ENCODE data around the gene BTF3. TPM values are rescaled to one million over a fixed set of nuclear protein-coding genes. Genes with fewer than 3 reads are reported as not detected.
"Not testable (repeated sequence)": the region's sequence is repeated elsewhere in the genome, so short reads cannot be mapped to it uniquely, and the experiment has no call there.

Gene BTF3
- total RNA-seq, 1 donor from 2014 or later: 456 TPM

DNA sequence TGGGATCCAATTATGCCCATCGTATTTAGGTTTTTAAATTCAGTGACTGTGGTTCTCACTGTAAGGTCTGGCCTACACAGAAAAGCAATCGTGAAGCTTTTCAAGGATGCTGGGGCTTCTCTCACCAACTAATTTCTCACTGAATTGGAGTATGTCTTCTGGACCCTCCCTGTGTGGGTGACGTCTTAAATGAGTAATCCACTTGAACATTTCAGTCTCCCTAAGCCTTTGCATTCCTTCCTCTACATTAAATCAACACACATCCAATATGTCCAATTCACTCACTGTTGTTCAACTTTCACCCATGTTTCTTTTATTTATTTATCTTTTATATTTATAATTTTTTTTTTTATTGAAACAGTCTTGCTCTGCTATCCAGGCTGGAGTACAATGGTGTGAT is 12.5 kb upstream of the BTF3 start:
- no peak for DNase-seq (ENCODE audit: extremely low read depth, low read depth, low spot score)

DNA sequence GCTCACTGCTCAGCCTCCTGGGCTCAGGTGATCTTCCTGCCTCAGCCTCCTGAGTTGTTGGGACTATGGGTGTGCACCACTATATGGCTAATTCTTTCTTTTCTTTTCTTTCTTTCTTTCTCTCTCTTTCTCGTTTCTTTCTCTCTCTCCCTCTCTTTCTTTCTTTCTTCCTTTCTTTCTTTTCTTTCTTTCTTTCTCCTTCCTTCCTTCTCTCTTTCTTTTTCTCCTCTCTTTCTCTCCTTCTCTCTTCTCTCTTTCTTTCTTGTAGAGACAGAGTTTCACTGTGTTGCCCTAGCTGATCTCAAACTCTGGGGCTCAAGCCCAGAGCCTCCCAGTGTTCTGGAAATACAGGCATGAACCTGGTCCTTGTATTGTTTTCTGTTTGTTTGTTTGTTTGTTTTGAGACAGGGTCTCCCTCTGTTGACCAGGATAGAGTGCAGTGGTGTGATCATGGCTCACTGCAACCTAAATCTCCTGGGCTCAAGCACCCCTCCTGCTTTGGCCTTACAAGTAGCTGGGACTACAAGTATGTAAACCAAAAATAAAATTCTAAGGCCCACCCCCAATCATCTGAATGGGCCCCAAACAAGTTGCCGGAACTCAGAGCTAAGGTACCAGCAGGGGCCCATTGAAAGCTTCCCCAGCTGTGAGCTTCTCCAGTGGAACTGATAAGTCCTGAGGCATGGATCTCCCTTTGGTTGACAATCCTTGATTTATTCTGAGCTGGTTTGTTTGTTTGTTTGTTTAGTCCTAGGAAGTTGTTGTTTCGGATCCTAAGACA is 11.9 kb upstream of the BTF3 start:
- no peak for DNase-seq (ENCODE audit: extremely low read depth, low read depth, low spot score)

DNA sequence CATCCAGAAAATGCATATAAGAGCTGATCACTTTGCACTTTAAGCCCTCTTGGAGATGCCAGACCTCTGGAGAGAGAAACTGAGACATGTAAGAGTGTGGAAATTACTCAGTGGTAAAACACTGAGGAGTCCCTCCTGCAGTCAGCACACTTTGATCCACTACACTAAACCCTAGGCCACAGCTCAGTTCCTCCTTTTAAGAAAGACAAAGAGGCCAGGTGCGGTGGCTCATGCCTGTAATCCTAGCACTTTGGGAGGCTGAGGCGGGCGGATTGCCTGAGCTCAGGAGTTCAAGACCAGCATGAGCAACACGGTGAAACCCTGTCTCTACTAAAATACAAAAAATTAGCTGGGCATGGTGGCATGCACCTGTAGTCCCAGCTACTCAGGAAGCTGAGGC is 11.0 kb upstream of the BTF3 start:
- not testable (repeated sequence) for DNase-seq (ENCODE audit: extremely low read depth, low read depth, low spot score)

DNA sequence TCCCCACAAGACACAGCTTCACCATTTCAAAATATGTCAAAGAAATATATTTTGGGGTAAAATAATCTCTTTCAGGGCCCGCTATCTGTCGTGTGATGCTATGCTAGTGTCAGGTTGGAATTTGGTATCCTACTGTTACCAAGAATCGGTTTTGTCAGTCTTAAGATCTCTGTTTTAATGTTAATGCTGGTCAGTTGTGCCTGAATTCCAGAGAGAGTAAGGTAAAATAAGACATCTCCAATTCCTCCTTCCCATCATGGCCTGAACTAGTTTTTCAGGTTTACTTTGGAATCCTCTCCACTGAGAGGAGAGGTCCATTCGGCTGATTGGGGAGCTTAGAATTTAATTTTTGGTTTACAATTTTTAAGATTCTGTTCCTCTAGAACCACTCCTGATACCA is 10.4 kb upstream of the BTF3 start:
- no peak for DNase-seq (ENCODE audit: extremely low read depth, low read depth, low spot score)

DNA sequence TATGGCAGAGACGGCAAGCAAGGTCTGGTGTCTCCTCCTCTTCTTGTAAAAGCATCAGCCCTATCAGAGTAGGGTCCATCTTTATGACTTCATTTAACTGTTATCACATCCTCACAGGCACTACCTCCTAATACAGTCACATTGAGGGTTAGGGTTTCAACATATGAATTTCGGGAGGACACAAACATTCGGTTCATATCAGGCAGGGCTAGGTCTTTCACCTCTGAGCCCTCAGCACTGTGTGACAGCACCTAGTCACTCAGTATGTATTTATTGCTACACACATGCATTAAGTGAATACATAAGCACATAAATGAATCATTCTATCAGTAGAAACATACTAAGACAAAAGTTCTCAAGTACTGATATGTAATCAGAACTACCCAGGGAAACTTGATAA is 9.4 kb upstream of the BTF3 start:
- DNase-seq (ENCODE audit: extremely low read depth, low read depth, low spot score): no peak

DNA sequence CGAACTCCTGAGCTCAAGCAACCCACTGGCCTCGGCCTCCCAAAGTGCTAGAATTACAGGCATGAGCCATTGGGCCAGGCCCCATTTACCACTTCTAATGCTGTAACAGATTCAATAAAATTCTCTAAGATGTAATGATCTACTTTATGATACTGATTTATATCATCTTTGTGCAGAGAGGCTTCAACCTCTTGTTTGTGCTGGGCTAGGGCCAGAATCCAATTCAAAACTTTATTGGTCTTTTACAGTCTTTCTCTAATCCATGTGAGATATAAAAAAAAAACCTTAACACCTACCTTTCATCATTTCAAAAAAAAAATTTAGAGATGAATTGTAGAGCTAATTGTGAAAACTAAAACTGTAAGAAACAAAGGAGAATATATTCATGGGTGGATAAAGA is 8.2 kb upstream of the BTF3 start:
- no peak for DNase-seq (ENCODE audit: extremely low read depth, low read depth, low spot score)

DNA sequence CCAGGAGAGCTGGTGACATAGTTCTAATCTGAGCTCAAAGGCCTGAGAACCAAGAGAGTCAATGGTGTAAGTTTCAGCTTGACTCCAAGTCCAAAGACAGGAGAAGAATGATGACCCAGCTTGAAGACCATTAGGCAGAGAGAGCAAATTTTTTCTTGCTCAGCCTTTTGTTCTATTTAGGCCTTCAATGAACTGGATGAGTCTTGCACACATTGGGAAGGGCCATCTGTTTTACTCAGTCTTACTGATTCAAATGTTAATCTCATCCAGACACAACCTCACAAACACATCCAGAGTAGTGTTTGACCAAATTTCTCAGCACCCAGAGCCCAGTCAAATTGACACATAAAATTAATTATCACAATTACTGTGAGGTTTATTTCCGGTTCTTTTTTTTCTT is 7.1 kb upstream of the BTF3 start:
- DNase-seq (ENCODE audit: extremely low read depth, low read depth, low spot score): no peak

DNA sequence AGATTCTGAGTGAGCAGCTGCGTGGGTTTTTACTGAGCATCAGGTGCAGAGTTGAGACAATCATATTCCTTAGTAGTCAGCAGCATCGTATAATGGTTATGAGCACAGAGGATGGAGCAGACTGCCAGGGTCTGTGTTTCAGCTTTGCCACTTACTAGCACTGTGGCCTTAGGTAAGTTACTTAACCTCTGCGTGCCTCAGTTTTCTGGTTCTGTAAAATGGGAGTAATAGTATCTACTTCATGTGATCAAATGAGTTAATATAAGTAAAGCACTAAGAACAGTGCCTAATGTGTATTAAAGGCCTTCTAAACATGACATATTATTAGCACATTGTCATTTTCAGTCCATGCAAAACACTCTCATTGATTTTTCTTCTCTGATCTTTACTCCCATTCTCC is 4.8 kb upstream of the BTF3 start:
- DNase-seq (ENCODE audit: extremely low read depth, low read depth, low spot score): no peak

DNA sequence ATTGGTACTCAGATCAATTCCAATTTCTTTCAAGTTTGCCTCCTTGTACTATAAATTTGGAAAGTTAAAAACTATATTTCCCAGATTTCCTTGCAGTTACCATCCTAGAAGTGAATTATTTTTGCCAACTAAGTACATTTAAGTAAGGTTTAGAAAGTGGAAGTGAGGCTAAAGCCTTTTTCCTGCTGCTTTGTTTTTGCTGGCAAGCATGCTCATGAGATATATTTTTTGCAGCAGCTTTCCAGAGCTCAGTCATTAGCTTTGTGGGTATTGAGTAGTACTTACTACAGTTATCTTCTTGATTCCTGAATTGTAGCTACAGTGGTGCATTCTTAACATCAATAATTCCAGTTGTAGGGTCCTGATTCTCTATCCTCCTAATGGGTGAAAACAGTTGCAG is 3.5 kb upstream of the BTF3 start:
- DNase-seq (ENCODE audit: extremely low read depth, low read depth, low spot score): no peak

DNA sequence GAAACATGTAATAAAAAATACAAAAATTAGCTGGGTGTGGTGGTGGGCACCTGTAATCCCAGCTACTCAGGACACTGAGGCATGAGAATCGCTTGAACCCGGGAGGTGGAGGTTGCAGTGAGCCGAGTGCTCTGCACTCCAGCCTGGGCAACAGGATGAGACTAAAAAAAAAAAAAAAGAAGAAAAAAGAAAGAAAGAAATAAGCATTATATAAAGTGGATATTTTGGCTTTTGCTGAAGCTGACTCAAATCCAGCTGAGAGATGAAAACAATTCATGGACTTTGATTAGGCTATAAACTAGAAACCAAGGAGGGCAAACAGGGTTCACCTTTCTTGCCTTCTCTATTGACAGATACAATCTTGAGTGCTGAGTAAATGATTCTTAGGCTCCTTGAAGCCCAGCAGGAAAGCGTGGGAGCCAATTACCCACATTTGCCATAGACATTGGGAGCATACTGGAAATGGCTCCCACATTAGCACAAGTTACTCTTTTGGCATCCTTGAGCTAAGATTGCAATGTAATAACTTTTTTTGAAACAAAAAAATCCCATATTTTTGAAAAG is 2.4 kb upstream of the BTF3 start:
- no peak for DNase-seq (ENCODE audit: extremely low read depth, low read depth, low spot score)

DNA sequence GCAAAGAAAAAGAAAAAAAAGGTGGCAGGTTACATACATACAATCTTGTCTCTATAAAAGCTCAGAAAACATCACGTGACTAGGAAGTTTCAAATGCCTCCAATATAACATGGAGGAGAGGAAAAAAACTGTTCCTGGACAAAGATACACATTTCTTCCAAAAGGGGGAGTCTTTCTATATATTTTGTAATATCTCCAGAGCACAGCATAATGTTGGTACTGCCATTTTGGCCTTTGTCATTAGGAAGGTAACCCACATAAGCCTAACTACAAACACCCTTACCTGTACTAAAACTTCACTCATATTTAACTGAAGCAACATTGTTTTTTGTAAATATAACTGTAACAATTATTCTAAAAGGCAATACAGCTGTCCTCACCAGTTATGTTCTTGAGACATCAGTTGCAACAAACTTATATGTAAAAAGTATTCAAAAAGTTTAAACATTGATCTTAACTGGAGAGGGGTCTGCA is 1.2 kb upstream of the BTF3 start:
- DNase-seq (ENCODE audit: extremely low read depth, low read depth, low spot score): no peak

DNA sequence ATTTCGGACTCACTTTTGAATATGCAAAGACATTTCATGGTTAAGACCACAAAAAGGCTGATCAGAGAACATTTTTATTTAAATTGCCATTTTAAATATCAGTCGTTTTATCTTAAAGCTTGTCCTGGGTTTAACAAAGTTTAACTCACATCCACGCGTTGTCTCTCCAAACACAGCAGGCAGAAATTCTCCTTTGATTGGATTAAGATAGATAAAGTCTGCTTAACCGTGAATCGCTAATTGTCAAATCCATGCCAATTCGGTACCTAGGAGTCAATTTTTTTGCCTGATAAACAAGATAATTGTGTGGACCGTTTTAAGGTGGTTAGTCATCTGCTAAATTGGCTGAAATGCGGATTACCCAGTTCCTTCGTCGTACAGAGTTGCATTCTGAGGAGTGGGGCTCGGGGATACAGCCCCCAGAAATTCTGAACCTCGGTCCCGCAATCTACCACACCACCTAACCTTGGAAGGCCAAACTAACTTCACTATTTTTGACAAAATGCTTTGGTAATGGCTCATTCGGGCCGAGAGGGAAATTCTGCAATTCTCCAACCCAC is 665 bp upstream of the BTF3 start:
- DNase-seq (ENCODE audit: extremely low read depth, low read depth, low spot score): no peak

DNA sequence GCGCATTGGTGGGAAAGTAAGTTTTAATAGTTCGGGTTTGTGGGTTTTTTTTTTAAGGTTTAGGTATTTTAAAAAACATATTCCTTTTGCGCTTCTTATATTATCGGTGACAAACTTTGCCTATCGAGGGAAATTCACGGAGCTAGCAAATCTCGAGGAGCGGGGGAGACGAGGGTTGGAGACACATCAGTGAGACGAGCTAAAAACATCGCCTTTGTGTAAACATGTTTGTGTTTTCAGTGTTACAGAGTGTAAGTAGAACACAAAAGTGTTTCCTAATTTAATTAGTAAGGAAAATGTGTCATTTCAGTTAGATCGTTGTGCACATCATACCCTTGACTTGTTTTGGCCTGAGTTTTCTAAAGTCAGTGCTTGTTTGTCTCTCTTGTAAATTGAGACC is 945 bp downstream of the BTF3 start:
- no peak for DNase-seq (ENCODE audit: extremely low read depth, low read depth, low spot score)

DNA sequence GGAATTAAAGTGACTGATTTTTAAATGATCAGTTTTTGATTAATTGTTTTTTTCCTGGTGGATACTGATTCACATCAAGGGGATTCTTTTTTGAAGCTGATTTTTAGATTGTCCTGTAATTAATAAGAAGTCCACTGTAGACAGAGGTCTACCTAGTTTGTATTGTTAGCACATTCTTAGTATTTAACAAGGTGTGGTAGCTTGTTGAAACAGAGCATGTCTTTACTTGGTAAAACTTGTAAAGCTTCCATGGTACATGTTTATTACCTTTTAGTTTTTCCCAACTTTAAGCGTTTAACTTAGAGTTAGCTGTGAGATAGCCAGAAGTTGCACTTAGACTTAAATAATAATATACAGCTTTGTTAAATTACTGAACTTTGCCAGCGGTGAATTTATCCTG is 1.5 kb downstream of the BTF3 start:
- DNase-seq (ENCODE audit: extremely low read depth, low read depth, low spot score): no peak

DNA sequence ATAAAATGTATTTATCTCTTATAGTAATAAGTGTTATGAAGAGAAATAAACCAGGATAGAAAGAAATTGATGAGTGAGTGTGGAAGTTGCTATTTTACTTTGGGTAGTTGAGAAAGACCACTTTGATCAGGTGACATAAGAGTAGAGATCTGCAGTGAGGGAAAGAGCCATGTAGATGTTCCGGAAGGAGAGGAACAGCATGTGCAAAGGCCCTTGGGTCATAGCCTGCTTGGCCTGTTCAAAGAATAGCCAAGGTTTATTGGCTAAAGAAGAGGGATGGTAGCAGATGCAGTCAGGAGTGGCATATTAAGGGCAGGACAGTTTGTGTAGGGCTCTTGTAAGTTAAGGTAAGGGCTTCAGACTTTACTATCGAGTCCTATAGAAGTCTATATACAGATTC is 3.2 kb downstream of the BTF3 start:
- no peak for DNase-seq (ENCODE audit: extremely low read depth, low read depth, low spot score)

DNA sequence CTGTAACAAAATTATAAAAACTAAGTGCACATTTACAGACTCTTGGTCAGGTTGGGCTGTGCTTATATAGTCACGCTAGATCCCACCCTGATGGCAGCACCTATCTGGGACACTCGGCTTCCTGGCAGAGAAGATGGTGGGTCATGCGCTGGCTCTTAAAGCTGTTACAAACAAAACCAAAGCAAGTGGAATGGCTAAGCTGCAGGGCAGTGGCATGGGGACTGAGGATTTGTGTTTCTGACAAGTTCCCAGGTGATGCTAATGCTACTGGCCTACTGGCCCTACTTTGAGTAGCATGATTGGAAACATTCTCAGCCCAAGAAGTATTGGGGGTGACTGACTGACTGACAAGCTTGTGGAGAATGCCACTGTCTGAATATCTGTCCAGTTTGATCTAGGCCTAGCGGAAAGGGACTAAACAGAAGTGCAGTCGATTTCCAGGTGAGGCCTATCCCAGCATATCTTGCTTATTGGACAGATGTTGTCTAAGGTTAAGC is 8.3 kb downstream of the BTF3 start:
- no peak for DNase-seq (ENCODE audit: extremely low read depth, low read depth, low spot score)

DNA sequence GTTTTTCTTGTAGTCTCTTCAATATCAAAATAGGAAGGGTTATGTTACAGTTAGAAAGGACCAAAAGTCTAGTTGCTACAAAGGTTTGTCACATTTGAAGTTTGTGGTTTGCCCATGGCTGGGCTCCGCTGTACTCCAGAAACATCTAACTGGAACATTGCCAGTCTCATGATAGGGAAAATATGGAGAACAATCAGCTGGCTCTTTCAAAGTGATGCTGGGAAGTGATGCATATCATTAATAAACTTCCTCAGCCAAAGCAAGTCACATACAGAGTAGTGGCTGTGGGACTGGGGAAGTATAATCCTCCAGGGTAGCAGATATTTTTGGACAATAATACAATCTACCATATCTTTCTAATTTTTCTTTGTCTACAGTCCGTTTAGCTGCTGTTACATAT is 8.8 kb downstream of the BTF3 start:
- no peak for DNase-seq (ENCODE audit: extremely low read depth, low read depth, low spot score)

DNA sequence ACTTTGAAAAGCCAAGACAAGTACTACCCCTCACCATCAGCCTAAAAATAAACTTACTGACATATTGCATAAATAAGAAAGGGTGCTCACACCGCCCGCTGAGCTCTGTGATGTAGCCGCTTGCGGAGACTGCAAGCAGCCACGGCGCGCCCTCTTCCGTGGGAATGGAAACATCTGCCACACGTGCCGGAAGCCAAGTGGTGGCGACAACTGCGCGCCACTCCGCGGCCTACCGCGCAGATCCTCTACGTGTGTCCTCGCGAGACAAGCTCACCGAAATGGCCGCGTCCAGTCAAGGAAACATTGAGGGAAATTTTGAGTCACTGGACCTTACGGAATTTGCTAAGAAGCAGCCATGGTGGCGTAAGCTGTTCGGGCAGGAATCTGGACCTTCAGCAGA is 10.3 kb downstream of the BTF3 start:
- not testable (repeated sequence) for DNase-seq (ENCODE audit: extremely low read depth, low read depth, low spot score)

DNA sequence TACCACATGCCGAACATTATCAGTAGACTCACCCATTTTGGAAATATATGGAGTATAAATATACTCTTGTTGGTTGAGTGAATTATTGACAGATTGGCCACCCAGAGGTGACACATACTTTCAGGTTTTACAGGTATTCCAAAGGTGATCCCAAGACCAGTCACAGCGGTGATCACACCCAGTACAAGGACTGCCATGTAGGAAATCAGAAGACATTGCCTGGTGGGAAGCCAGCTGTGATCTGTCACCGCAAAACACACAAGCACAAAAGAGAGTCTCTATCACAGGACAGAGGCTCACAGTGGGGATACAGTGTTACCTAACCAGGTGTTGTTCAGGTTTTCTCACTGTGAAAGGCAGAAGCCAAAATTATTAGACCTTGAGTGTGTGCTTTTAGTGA is 15.8 kb downstream of the BTF3 start:
- DNase-seq (ENCODE audit: extremely low read depth, low read depth, low spot score): no peak

DNA sequence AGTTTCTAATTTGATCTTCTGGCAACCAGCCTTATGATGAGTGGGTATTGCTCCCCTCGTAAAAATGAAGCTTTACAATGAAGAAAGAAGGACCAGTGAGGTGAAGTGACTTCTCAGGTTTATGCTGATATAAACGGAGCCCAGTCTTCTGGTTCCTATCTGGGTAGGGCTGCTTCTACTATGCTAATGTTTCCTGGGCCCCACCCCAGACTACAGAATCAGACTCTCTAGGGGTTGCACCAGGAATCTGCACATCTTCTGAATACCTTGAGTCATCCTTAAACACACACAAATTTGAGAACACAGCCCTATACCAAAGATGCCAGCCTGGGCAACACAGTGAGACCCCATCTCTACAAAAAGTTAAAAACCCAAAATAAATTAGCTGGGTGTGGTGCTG is 16.2 kb downstream of the BTF3 start:
- no peak for DNase-seq (ENCODE audit: extremely low read depth, low read depth, low spot score)

DNA sequence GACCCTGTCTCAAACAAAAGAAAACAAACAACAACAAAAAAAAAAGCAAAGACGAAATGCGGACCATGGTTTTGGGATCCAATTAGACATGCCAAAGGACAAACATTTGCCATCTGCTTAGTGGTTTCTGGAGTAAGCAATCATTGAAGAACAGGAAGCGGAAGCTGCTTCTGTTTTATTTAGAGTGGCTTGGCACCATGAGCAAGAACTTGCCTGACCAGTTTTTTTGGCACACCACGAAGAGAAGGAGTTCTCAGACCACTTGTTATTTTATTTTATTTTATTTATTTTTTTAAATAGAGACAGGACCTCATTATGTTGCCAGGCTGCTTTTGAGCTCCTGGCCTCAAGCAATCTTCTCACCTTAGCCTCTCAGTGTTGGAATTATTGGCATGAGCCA is 17.0 kb downstream of the BTF3 start:
- DNase-seq (ENCODE audit: extremely low read depth, low read depth, low spot score): no peak
